Fibroblast of skin of right biceps (primary cell): Measurements from ENCODE around the gene DPP4.
A peak's percentile ranks its signal among the peaks of the same experiment; 100 is the strongest.

ENCODE experiments used
- DNase-seq: peaks from one replicate; pipeline ENCODE4 v3.0.0-alpha.2; 2013

DPP4 gene

DNA sequence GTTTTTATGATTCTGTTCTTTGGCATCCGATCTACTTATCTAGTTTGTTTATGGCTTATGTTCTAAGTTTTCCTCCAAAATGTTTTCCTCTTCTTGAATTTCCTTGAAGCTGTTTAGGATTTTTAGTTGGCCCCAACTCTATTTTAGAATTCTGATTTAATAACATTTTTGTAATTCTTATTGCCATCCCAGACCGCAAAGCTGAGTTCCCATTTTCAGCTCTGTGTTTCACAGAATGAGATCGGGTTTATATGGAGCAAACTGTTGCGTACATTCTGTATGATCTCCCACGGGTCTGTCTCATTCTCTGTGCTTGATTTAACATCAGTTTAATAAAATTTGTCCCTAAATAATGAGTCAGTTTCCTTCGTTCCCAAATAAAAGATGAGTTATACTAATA lies 59.3 kb downstream of the DPP4 start:
- DNase-seq, result no peak

- no peak for DNase-seq
Observed at GRCh38 chr2:162013514-162014475, 60.2 kb downstream of the DPP4 start.

- no peak for DNase-seq
Observed at GRCh38 chr2:162012565-162013058, 61.4 kb downstream of the DPP4 start.

- DNase-seq, result no peak
Observed at GRCh38 chr2:162011706-162012564, 62.1 kb downstream of the DPP4 start.

DNA sequence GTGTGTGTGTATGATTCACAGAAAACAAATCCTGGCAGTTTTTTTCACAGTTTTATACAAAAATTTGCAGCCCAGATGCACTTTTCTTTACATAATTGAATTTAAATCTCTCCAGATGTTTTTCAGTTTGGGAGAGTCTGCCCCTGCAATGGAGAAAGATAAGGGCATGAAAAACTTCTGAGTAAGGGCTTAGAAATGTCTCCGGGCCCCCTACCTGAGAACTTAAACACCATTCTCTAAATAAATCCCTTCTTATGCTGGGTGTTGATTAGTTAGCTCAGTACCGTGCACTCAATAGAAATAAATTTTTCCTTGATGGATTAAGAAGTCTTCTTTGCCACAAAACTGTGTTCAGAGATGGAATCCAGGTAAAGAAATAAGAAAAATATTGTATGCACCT lies 64.5 kb downstream of the DPP4 start:
- DNase-seq, result no peak

DNA sequence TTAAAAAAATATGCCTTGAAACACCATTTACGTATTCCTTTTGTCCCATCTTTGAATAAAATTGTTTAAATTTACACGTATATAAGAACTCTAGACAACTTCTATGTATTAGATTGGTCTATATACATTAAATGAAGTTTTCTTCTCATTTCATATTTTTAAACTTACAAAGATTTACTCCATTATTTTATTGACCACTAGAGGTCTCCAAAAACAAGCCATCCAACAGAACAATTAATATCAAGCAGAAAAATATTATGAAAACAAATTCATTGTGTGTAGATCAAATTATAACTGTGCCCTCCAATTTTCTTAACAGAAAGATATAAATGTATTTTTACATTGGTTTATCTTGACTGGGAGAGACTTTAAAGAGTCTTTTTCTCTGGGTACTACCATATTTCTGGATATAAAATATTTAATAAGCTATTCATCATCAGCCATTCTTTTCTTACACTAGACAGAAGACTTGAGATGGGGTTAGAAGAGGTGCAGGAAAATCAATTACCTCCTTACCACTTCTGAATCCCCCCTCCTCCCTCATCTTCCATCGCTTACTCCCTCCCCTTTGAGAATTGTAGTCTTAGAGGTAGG lies 66.5 kb downstream of the DPP4 start:
- DNase-seq, result no peak

DNA sequence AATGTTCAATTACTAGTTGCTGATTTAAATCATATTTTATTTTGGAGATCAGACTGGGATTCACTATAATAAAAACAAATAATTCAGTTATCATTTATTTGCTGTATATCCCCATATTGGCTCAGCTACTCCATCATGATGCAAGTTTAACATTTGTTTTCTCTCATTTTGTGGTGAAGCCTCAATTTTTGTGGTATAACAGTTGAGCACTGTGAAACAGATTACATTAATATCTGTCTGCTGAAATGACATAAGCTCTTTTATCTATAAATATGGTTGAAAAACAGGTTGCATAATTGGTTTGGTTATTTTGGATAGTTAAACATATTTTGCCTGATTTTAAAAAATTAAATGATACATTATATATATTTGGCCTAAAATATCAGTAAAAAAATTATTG lies 67.7 kb downstream of the DPP4 start:
- DNase-seq, result no peak

DNA sequence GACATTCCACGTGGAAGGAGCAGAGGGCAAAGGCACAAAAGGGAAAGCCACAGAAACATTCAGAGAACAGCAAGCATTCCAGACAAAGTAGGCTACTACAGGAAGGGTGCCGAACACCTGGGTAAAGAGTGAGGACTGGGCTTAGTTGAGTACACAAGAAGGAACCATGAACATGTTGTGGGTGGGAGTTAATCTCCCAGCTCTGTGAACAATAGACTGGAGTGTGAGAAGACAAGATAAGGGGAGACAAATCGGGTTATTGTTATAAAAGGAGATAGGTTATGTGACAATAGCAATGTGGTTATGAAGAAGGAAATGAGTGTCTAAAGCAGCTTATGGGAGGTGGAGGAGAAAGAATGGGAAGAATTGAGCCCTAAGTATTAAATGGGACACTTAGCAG lies 70.0 kb downstream of the DPP4 start:
- DNase-seq, result no peak

GRCh38 chr2:162002623-162003235 lies 71.3 kb downstream of the DPP4 start:
- no peak for DNase-seq

- DNase-seq, result no peak
Observed at GRCh38 chr2:162000431-162000830, 73.6 kb downstream of the DPP4 start.

- DNase-seq, result no peak
Observed at GRCh38 chr2:161999321-161999720, 74.7 kb downstream of the DPP4 start.

DNA sequence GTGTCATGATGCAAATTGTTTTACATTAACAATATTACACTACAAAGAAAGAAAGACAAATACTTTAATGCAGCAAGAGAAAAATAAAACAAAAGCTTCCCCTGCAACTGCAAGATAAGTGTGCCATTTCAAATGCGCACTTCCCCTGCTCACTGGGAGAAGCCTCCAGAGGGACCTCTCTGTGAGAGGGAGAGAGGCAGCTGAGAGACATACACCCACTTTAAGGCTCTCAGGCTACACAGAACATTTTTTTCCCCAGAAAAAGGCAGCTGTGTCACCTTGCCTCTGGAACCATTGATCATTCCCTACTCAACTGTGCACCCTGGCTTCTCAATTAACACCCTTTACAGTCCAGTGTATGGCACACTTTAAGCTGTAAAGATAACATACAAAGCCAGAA lies 75.2 kb downstream of the DPP4 start:
- DNase-seq, result no peak

DNA sequence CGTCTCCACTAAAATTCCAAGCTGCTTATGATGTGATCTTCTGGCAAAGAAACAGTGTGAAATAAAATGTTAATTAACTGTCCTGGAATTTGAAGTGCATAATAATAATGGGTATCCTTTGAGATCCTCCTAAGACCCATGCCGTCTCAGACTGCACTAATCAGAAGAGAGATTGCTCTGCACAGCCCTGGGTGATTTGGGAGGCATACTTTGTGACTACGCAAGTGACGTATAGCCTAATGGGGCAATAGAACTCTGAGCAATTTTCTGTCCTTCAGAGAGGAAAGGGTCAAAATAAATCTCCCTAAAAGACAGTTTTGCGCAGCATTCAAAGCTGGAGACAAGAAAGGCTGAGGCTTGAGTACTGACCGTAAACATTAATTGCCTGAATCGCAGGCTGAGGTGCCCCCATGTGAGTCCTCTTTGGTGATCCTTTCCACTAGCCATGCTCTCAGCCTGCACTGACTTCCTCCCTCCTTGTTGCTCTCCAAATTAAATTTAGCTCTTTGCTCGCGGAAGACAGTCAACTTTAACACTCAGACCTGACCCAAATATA lies 76.0 kb downstream of the DPP4 start:
- DNase-seq, result no peak

DNA sequence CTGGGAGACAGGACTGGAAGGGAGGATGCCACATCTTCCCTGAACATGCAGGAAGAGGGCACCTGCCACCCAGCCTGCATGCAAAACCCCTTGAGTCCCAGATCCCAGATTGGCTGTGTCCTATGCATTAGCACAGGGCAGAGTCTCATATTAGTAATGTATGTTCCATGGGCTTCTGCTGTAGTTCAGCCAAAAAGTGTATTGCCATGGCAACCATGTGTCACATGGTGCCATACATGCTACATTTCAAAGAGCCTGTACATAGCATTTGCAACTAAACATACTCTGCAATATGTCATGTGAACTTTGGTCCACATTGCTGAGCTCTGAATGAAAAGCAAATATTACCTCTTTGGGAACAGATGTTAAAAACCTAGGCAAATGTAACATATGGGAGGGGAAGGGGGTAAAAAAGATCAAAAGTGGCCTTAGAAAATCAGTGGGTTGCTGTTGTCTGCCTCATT lies 78.4 kb downstream of the DPP4 start:
- no peak for DNase-seq

DNA sequence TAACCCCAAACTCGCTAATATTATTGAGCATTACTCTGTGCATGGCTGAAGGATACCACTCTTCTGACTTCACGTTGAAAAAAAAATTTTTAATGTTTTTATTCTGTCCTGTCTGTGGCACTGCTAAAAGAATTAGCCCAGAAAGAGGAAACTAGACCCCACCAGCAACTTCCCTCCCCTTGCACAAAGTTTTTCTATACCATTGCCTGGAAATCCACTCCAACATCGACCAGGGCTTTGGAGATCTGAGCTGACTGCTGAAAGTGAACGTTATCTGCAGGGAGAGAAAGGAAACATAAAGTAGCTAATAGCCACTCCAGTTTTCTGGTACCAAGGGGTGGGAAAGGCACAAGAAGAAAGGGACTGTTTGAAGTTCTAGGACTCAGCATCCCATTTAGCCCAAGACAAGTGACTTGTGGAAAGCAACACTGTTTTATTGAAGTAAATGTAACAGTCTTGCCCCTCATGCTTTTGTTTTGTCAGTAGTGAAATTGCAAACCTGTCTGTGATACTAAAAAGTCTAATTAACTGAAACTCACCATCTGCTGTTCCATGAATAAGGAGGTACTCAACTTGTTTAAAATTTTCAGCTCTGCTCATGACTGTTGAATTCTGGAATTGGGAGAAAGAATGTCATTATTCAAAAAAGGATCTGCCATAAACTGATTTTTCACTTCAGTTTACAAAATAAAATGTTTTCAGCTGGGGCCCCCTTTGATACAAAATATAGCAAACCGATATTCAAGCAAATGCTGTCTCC lies 79.1 kb downstream of the DPP4 start:
- DNase-seq, result no peak

- DNase-seq, result no peak
Observed at GRCh38 chr2:161992531-161992930, 81.5 kb downstream of the DPP4 start.

- no peak for DNase-seq
Observed at GRCh38 chr2:161991991-161992390, 82.0 kb downstream of the DPP4 start.

DNA sequence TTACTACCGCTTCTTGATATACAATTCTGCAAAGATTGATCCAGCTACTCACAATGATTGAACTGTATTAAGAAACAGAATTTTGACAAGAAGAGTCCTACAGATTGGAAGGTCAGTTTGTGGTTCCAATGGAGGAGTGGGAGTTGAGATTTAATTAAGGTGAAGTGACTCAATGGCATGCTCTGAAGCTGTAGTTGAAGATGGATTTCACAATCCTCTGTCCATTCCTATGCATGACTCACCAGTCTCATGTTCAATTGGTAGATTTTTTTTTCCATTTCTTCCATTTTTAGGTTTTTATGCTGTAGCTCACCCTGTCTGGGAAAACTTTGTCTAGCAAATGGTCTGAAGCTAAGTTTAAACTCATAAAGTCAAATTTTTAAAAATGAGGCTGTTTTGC lies 83.3 kb downstream of the DPP4 start:
- DNase-seq, result peak; percentile 90

DNA sequence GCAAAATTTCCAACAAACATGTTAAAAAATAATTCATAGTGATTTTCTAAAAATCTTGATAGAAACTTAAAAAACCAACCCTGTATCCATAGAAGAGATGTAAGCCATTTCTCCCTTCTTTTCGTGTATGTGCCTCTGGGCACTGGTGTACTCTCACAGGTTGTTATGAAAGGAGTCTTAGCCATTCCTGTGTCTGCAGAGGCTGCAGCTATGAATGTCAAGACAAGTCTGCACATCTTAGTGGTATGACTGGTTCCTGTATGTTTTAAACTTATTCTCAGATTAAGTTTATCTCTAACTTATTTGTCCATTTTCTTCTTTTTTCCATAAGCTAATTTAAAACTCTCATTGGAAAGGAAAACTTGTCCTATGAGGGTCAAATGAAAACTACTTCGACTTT lies 84.0 kb downstream of the DPP4 start:
- no peak for DNase-seq

DNA sequence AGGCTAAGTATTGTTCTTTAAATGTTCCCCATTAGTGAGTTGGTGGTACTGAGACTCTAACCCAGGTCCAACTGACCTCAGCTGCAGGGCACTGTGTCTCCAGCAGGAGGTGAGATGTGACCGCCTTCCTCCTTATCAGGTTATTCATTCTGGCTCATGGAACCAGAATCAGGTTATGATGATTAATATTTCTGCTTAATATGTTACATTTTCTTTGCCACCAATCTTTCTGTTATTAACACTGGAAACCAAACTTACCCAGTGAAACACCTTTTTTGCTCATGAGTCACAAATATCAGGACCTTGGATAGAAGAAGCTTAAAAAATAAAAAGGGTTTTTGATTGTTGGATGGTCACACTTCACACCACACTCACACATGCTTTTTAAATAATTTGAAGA lies 85.4 kb downstream of the DPP4 start:
- DNase-seq, result no peak

GRCh38 chr2:161987311-161987710 lies 86.7 kb downstream of the DPP4 start:
- no peak for DNase-seq

DNA sequence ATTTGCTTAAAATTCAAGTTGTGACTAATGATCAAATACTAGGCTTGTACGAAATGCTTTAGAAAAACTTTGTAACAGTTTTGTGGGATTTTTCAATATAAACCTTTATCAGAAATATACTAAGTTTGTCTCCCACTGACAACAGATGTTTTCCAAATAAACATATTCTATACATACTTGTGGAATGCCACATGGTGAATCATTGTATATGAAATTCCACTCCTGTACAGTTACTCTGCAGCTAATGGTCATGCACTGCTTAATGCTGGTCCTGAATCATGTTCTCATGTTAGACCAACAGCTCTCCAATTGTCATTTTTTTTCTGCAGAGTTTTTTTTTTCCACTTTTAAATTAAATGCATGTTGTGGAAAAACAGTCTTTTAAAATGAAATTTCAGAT lies 90.1 kb downstream of the DPP4 start:
- DNase-seq, result peak; percentile 77
